IPS-15b (cell line): ENCODE data around the gene HOXD10.

Experiments
- H3K27me3 ChIP-seq: one replicate; pipeline ENCODE4 v1.6.1; 2013; ENCODE audit warnings: low read length; ENCODE audit not compliant: control insufficient read depth, insufficient read depth
- H3K36me3 ChIP-seq: one replicate; pipeline ENCODE4 v1.6.1; 2013; ENCODE audit warnings: low read length; ENCODE audit not compliant: control insufficient read depth, insufficient read depth
- H3K4me1 ChIP-seq: one replicate; pipeline ENCODE4 v1.6.1; 2013; ENCODE audit warnings: mild to moderate bottlenecking, low read length; ENCODE audit not compliant: control insufficient read depth, insufficient read depth
- H3K4me3 ChIP-seq: one replicate; pipeline ENCODE4 v1.5.1; 2013; ENCODE audit warnings: low read depth, low read length
- H3K9ac ChIP-seq: one replicate; pipeline ENCODE4 v1.6.1; 2013; ENCODE audit warnings: low read depth, mild to moderate bottlenecking, low read length
- H3K9me3 ChIP-seq: one replicate; pipeline ENCODE4 v1.6.1; 2013; ENCODE audit warnings: mild to moderate bottlenecking, low read length; ENCODE audit not compliant: control insufficient read depth, insufficient read depth

Gene HOXD10

GRCh38 chr2:176117823-176118371 is 1.3 kb downstream of the HOXD10 start:
- Histone ChIP-seq H3K9me3 (no peaks in the 10 kb centered on the region), H3K9ac (no peak overlapping the region), H3K27me3 (peaks cover 100% of the 10 kb centered on the region), H3K4me1 (no peaks in the 10 kb centered on the region), H3K36me3 (no peaks in the 10 kb centered on the region), H3K4me3 (peak overlapping the region; percentile 22)

GRCh38 chr2:176118601-176119339 is 2.2 kb downstream of the HOXD10 start:
- Histone ChIP-seq H3K9me3 (no peaks in the 10 kb centered on the region), H3K4me1 (no peaks in the 10 kb centered on the region), H3K4me3 (no peak overlapping the region), H3K9ac (no peak overlapping the region), H3K36me3 (no peaks in the 10 kb centered on the region), H3K27me3 (peaks cover 99% of the 10 kb centered on the region)

- H3K9me3 ChIP-seq = no peaks in the 10 kb centered on the region
- H3K27me3 ChIP-seq = peaks cover 99% of the 10 kb centered on the region
- H3K4me3 ChIP-seq = peak overlapping the region; percentile 22
- no peaks in the 10 kb centered on the region for H3K36me3 ChIP-seq
- H3K9ac ChIP-seq = no peak overlapping the region
- no peaks in the 10 kb centered on the region for H3K4me1 ChIP-seq
Observed at GRCh38 chr2:176120364-176121189, 4.0 kb downstream of the HOXD10 start.

GRCh38 chr2:176121190-176122051 is 4.8 kb downstream of the HOXD10 start:
- Histone ChIP-seq H3K9me3 (no peaks in the 10 kb centered on the region), H3K9ac (no peak overlapping the region), H3K4me3 (peak overlapping the region; percentile 22), H3K4me1 (no peaks in the 10 kb centered on the region), H3K36me3 (no peaks in the 10 kb centered on the region), H3K27me3 (peaks cover 99% of the 10 kb centered on the region)

GRCh38 chr2:176122052-176122682 is 5.6 kb downstream of the HOXD10 start:
- Histone ChIP-seq H3K27me3 (peaks cover 99% of the 10 kb centered on the region), H3K4me3 (peak overlapping the region; percentile 19)

GRCh38 chr2:176122683-176123410 is 6.3 kb downstream of the HOXD10 start, which contains the start of gene HOXD9:
Gene HOXD9 (plus strand): TSS chr2:176122719. CDS start chr2:176122769, 50 bp downstream.
- no peak within 1 kb of the TSS for H3K9ac ChIP-seq
- H3K4me3 ChIP-seq = peak within 1 kb of the TSS; percentile 19
- peaks cover 99% of the 10 kb centered on the region for H3K27me3 ChIP-seq

More at GRCh38 chr2:176122052-176122682, 5.6 kb downstream of the HOXD10 start:
- Histone ChIP-seq H3K9me3 (no peaks in the 10 kb centered on the region), H3K9ac (no peak overlapping the region), H3K36me3 (no peaks in the 10 kb centered on the region), H3K4me1 (no peaks in the 10 kb centered on the region)

GRCh38 chr2:176123411-176124109 is 7.0 kb downstream of the HOXD10 start:
- Histone ChIP-seq H3K9me3 (no peaks in the 10 kb centered on the region), H3K36me3 (no peaks in the 10 kb centered on the region), H3K4me1 (peaks cover 2% of the 10 kb centered on the region), H3K4me3 (peak overlapping the region; percentile 19), H3K9ac (no peak overlapping the region), H3K27me3 (peaks cover 99% of the 10 kb centered on the region)

More at GRCh38 chr2:176122683-176123410, 6.3 kb downstream of the HOXD10 start, which contains the start of gene HOXD9:
- Histone ChIP-seq H3K4me1 (no peaks in the 10 kb centered on the region), H3K9me3 (no peaks in the 10 kb centered on the region), H3K36me3 (no peaks in the 10 kb centered on the region)

GRCh38 chr2:176124110-176124946 is 7.8 kb downstream of the HOXD10 start:
- Histone ChIP-seq H3K27me3 (peaks cover 99% of the 10 kb centered on the region), H3K9me3 (no peaks in the 10 kb centered on the region), H3K4me3 (peak overlapping the region; percentile 19), H3K36me3 (no peaks in the 10 kb centered on the region), H3K4me1 (peaks cover 2% of the 10 kb centered on the region), H3K9ac (no peak overlapping the region)

GRCh38 chr2:176124947-176125771 is 8.6 kb downstream of the HOXD10 start:
- Histone ChIP-seq H3K27me3 (peaks cover 94% of the 10 kb centered on the region), H3K9ac (no peak overlapping the region), H3K4me3 (peak overlapping the region; percentile 5), H3K9me3 (no peaks in the 10 kb centered on the region), H3K4me1 (peaks cover 2% of the 10 kb centered on the region), H3K36me3 (no peaks in the 10 kb centered on the region)
